Measurements from ENCODE around the gene RABL2B.
"Not testable (repeated sequence)": the region's sequence is repeated elsewhere in the genome, so short reads cannot be mapped to it uniquely, and the experiment has no call there.

The RABL2B gene

GRCh38 chr22:50783033-50783879 lies at the start of gene RABL2B:
TSS of gene RABL2B (minus strand) at chr22:50783636. CDS start at chr22:50782294, 1,342 bp downstream.
- peak; percentile 73 for DNase-seq (ENCODE audit: low read depth, low spot score)

GRCh38 chr22:50786936-50787335 lies 3.5 kb upstream of the RABL2B start:
- DNase-seq (ENCODE audit: low read depth, low spot score), result not testable (repeated sequence)

GRCh38 chr22:50785289-50785688 lies 1.9 kb upstream of the RABL2B start:
- not testable (repeated sequence) for DNase-seq (ENCODE audit: low read depth, low spot score)

GRCh38 chr22:50783880-50784276 lies 442 bp upstream of the RABL2B start:
- DNase-seq (ENCODE audit: low read depth, low spot score), result not testable (repeated sequence)

DNA sequence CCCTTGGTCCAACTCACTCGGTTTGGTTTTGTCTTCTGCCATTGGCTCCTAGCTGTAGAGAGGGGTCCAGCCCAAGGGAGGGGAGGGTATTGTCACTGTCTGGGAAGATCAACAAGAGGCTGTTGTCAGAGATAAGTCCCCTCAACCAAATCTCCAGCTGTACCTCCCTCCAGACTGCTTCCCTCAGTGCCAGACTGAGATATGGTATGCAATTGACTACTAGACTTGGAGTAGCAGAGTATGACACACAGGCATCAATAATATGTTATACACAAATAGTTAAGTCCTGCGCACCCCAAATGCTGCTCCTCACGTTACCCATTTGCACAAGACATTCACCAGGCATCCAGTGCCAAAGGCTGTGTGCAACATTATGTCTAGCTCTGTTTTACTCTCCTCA lies 1.2 kb downstream of the RABL2B start:
- DNase-seq (ENCODE audit: low read depth, low spot score), result not testable (repeated sequence)

DNA sequence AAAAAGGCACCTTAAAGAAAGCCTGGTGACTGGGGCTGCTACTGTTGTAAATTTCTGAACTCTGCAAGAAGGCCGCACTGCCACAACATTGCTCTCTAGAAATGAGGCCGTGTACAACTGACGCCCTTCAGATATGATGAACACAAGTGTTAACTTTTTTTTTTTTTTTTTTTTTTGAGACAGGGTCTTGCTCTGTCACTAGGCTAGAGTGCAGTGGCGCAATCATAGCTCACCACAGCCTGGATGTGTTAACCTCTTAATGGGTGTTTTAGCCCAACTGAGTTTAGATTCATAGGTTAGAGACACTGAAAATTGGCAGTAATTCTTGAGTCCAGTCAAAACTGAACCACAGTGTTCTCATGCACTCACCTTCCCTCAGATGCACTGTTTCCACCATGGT lies 3.2 kb downstream of the RABL2B start:
- not testable (repeated sequence) for DNase-seq (ENCODE audit: low read depth, low spot score)

DNA sequence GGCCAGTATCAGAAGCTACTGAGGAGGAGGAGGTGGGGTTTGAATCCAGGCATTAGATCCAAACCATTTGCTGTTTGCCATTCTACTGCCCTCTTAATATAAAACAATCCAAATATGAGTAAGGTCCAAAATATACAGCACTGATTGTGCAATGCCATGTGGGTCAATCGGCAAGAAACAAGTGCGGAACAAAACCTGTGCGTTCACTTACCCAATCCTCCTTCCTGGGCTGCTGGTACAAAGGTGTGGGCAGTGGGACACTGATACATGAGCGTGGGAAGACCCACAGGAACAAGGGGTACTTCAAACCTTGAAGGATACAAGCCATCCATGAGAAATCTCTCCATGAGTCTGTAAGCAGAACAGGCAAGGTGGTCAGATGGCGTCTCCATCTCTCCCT lies 5.8 kb downstream of the RABL2B start:
- DNase-seq (ENCODE audit: low read depth, low spot score), result not testable (repeated sequence)

DNA sequence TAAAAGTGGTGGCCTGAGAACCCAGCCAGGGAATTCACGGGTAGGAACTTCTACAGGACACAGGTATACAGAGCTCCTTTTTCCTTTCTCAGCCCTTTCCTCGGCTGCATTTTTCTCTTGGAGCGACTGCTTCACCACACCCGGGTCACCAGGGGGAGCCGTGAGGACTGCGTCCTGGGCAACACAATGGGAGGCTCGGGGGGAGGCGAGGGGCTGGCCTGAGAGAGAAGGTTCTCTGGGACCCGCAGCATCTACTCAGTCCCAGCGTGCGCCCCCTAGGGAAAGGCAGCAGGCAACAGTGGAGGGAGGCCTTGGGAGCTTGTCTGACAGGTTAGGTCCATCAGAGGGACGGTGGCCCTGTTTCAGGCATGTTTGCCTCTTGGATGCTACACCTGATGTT lies 8.3 kb downstream of the RABL2B start:
- DNase-seq (ENCODE audit: low read depth, low spot score), result not testable (repeated sequence)

- DNase-seq (ENCODE audit: low read depth, low spot score), result not testable (repeated sequence)
These were observed 19.1 kb downstream of the RABL2B start for GRCh38 chr22:50764288-50764687.

DNA sequence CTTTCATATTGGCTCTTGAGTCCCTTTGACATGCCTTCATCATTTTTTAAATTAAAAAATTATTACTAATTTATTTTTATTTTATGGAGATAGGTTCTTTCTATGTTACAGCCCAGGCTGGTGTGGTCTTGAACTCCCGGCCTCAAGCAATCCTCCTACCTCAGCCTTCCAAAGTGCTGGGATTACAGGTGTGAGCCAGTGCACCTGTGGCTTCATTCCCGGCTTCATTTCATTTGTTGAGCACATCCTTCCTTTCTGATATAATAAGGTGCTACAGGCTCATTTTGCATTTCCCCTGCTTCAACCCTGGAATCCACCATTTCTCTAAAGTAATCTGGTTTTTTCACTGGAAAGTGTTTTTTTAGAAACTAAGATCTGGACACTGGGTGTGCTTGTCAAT lies 21.6 kb downstream of the RABL2B start:
- not testable (repeated sequence) for DNase-seq (ENCODE audit: low read depth, low spot score)

- not testable (repeated sequence) for DNase-seq (ENCODE audit: low read depth, low spot score)
These were observed 23.7 kb downstream of the RABL2B start for GRCh38 chr22:50759597-50760341.

GRCh38 chr22:50756949-50757491 lies 26.4 kb downstream of the RABL2B start:
- peak; percentile 11 for DNase-seq (ENCODE audit: low read depth, low spot score)

GRCh38 chr22:50756406-50756805 lies 27.0 kb downstream of the RABL2B start:
- not testable (repeated sequence) for DNase-seq (ENCODE audit: low read depth, low spot score)

- not testable (repeated sequence) for DNase-seq (ENCODE audit: low read depth, low spot score)
These were observed 28.2 kb downstream of the RABL2B start for GRCh38 chr22:50755251-50755650.

DNA sequence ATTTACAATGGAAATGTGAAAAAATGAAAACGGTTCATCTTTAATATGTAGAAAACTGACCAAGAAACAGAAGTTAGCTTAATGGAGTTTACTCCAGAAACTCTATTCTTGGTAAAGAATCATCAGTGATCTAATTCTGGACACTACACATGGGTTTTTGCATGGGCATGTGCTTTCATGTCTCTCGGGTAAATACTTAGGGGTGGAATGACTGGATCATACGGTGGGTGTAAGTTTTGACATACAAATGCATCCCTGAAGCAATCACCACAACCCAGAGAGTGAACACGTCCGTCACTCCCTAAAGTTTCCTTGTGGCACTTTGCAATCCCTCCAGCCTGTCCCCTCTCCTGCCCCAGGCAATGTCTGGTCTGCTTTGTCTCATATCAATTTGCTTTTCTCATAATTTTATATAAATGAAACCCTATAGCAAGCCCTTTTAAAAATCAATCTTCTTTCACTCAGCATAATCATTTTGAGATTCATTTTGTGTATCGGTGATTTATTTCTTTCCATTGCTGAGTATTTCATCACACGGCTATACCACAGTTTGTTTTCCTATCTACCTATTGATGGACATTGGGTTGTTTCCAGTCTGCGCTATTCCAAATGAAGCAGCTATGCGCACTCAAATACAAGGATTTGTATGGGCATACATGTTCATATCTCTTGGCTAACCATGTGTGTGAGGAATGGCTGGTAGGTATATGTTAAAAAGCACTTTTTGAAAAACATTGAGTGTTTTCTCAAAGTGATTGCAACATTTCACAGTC lies 33.9 kb downstream of the RABL2B start:
- DNase-seq (ENCODE audit: low read depth, low spot score), result not testable (repeated sequence)

GRCh38 chr22:50748630-50749029 lies 34.8 kb downstream of the RABL2B start:
- DNase-seq (ENCODE audit: low read depth, low spot score), result not testable (repeated sequence)

GRCh38 chr22:50747521-50747920 lies 35.9 kb downstream of the RABL2B start:
- DNase-seq (ENCODE audit: low read depth, low spot score), result not testable (repeated sequence)

- DNase-seq (ENCODE audit: low read depth, low spot score), result not testable (repeated sequence)
These were observed 39.0 kb downstream of the RABL2B start for GRCh38 chr22:50744424-50744823.

DNA sequence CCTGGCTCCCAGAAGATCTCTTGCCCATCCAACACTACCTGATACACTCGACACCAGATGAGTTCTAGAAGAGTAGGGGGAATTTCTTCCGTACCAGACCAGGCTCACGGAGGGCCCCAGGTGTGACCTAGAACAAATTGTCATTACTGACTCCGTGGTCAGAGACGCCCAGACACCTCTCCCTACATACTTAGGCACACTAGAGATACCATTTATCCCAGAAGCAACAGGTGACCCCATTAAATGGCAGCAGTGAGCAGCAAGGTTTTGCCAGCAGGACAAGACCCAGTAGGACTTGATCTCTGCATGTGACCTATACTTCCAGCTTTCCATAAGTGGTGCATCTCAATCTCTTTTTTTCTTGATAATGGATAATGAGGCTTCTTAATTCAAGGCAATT lies 42.7 kb downstream of the RABL2B start:
- not testable (repeated sequence) for DNase-seq (ENCODE audit: low read depth, low spot score)

GRCh38 chr22:50739894-50740293 lies 43.5 kb downstream of the RABL2B start:
- DNase-seq (ENCODE audit: low read depth, low spot score), result no peak

DNA sequence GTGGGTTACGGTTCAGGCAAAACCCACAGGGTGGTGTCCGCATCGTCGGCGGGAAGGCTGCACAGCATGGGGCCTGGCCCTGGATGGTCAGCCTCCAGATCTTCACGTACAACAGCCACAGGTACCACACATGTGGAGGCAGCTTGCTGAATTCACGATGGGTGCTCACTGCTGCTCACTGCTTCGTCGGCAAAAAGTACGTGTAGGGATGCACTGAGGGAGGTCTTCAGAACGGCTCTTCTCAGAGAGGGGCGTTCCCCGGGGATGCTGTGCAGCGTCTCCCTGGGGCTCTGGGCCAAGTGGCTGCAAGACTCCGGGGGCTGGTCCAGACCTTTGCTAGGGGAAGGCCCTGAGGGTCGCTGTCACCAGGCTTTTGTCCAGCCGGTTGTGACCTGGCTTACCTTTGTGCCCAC lies 44.2 kb downstream of the RABL2B start:
- no peak for DNase-seq (ENCODE audit: low read depth, low spot score)

All from activated naive CD8-positive, alpha-beta T cell treated with anti-CD3 and anti-CD28 coated beads, Interleukin-2, amount 50 U/mL, for 16 hours (primary cell).